Measurements from ENCODE around the gene RNU6-1. TPM values are rescaled to one million over a fixed set of nuclear protein-coding genes. Genes with fewer than 3 reads are reported as not detected.

The RNU6-1 gene
- total RNA-seq (2014; rRNA removed; shearing (Covaris generic)): not detected in 2 replicates
- not detected in 2 replicates for polyA plus RNA-seq (2014; cell fraction: nucleus; rRNA removed)

GRCh38 chr15:67839929-67840748 lies at the start of gene RNU6-1:
Gene RNU6-1, minus strand, starts transcription at chr15:67840045.
- peak; percentile 86 for DNase-seq (ENCODE audit: extremely low read depth, low read depth)

DNA sequence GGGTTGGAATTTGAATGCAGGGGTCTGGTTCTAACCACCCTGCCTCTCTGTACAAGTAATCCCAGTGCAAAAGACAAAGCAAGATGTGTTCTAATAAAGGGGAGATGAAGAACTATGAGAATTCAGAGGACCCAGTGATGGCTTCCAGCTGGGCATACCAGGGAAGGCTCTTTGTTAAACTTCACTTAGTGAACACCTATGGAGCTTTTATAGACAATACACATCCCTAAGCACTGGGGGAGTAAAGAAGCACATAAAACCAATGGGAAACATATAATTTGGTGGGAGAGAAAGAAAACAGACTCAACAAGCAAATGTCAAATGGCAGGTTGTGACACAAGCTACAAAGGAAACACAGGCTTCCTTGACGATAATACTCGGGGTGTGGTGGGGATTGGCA lies 47.9 kb upstream of the RNU6-1 start:
- DNase-seq (ENCODE audit: extremely low read depth, low read depth): no peak

- DNase-seq (ENCODE audit: extremely low read depth, low read depth): no peak
These were observed 46.0 kb upstream of the RNU6-1 start for GRCh38 chr15:67885861-67886260.

DNA sequence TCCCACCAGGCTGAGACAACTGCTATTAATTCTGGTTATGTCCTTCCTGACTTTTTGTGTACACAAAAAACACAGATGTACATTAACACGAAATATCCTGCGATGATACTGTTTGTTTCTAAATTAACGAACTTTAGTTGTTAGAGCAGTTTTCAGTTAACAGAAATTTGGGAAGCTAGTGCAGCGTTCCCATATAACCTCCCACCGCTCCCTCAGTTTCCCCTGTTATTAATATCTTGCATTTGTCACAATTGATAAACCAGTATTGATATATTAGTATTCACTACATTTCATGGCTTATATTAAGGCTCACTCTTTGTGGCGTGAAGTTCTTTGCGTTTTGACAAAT lies 45.3 kb upstream of the RNU6-1 start:
- no peak for DNase-seq (ENCODE audit: extremely low read depth, low read depth)

DNA sequence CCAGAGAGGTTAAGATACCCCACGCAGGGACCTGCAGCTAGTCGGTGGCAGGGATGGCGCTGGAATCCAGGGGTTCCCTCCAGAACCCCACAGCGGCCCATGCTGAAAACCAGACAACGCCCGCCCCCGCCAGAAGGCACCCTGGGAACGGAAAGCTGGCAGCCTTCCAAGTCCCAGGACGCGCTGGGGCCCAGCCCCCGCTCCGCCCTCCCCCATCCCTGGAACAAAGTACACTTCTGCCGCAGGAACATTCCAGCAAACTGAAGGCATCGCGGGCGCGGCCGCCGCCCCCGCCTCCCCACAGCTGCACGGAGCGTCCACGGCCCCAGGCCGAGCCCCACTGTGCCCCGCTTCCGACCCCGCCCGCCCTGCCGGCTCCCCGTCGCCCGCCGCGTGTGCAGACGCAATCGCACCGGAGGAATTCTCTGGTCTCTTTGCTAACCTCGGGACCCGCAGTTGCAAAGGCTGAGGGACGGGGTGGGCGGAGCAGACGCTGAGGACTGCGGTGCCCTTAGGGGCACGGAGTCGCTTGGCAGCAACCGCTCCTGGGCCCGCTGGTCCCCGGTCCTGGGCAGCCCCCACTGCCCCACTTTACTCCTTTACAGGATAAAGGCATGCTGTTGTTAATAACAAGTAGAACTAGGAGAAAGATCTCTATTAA lies 44.8 kb upstream of the RNU6-1 start:
- peak; percentile 61 for DNase-seq (ENCODE audit: extremely low read depth, low read depth)

DNA sequence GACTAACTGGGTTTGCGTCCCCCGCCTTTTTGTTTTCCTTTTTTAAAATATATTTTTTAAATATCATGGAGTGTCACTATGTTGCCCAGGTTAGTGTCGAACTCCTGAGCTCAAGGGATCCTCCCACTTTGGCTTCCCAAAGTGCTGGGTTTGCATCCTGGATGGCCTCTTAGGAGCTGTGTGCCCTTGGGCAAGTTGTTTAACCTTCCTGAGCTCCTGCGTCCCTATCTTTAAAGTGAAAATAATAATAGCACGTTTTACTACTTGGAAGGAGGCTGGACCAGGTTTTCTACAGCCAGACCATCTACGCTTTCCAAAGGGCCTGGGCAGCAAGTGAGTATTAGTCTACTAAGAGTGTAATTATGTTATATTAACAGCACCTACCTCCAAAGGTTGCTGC lies 44.2 kb upstream of the RNU6-1 start:
- DNase-seq (ENCODE audit: extremely low read depth, low read depth): no peak

DNA sequence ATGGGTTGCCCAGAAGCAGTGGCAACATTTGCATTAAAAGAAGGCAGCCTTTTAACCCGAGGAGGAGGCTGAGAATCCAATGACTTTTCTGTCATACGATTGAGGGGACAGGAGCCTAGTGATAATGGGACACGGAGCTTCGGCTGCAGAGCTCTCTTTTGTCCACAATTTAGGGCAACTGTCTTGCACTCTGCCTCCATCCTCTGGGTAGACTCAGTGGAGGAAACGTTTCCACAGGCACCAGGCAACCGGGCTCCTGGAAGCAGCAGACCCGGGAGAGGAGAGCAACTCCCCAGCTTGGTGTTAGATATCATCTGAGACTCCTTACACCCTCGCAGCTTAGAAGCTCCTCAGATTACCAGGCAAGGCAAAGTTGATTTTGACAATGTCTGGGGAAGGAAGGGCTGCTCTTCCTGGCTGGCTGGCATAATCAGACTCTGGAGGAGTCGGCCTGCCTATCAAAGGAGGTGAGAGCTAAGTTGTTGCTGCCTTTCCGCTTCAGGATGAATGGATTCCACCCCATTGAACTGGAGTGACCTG lies 43.5 kb upstream of the RNU6-1 start:
- no peak for DNase-seq (ENCODE audit: extremely low read depth, low read depth)

- DNase-seq (ENCODE audit: extremely low read depth, low read depth): peak; percentile 26
These were observed 42.8 kb upstream of the RNU6-1 start for GRCh38 chr15:67882487-67883233.

- no peak for DNase-seq (ENCODE audit: extremely low read depth, low read depth)
These were observed 40.9 kb upstream of the RNU6-1 start for GRCh38 chr15:67880651-67881182.

- DNase-seq (ENCODE audit: extremely low read depth, low read depth): no peak
These were observed 39.7 kb upstream of the RNU6-1 start for GRCh38 chr15:67879440-67880129.

DNA sequence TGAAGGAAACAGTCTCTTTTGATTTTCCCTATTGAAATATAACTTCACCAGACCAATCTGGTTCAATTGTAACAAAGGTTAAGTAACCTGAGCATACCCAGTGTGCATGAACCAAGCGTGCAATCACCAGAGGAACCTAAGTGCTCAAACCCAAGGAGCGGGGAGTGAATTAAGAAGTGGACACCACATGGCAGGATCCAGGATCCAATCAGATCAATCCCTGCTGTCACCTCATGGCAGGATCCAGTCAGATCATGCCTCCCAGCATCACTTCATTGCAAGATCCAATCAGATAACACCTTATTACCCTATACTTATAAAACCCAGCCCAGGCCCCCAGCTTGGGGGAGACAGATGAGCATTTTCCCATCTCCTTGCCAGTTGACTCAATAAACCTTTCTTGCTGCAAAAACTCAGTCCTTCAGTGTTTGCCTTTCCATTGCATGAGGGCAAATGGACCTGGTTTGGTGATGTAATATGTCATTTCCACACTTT lies 38.9 kb upstream of the RNU6-1 start:
- DNase-seq (ENCODE audit: extremely low read depth, low read depth): no peak

DNA sequence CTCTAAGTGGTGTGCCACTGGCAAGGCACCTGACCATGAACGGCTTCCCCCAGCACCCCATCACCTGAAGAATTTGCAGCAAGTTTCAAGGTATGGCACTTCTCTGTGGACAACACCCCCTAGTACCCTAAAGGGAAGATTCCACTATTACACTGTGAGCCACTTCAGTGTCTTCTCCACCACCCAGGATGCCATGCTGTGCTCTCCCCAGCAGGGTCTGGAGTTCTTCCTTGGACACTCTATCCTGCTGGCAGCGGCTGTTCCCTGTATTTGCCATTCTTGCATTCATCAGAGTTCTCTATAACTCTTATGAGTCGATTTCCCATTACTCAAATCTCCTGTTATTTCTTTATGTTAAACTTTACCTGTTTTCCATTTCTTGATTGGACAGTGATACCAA lies 33.9 kb upstream of the RNU6-1 start:
- no peak for DNase-seq (ENCODE audit: extremely low read depth, low read depth)

DNA sequence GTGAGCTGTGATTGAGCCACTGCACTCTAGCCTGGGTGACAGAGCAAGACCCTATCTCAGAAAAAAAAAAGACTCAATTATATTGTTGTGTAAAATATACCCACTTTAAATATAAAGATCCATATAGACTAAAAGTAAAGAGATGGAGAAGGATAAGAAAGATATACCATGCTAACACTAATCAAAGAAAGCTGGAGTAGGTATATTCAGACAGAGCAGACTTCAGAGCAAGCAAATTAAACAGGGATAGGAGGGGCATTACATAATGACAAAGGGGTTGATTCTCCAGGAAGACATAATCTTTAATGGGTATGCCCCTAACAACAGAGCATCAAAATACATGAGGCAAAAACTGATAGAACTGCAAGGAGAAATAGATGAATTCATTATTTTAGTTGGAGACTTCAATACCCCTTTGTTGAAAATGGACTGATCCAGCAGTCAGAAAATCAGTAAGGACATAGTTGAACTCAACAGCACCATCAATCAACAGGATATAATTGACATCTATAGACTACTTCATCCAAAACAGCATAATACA lies 31.1 kb upstream of the RNU6-1 start:
- no peak for DNase-seq (ENCODE audit: extremely low read depth, low read depth)

GRCh38 chr15:67869701-67870100 lies 29.9 kb upstream of the RNU6-1 start:
- DNase-seq (ENCODE audit: extremely low read depth, low read depth): no peak

DNA sequence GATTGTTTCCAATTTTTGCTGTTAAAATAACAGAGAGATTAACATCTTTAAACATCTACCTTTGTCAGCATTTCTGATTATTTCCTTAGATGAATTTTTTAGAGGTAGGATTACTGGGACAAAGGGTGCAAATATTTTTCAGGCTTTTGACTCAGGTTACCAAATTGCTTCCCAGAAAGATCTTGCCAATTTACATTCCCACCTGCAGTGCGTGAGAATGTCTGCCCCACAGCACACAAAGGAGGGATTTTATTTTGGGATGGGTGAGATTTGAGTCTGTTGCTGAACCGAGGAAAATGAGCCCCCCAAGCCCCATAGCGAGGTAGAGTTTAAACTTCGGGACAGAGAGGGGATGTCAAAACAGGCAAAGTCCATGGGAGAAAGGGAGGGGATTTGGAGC lies 25.9 kb upstream of the RNU6-1 start:
- no peak for DNase-seq (ENCODE audit: extremely low read depth, low read depth)

DNA sequence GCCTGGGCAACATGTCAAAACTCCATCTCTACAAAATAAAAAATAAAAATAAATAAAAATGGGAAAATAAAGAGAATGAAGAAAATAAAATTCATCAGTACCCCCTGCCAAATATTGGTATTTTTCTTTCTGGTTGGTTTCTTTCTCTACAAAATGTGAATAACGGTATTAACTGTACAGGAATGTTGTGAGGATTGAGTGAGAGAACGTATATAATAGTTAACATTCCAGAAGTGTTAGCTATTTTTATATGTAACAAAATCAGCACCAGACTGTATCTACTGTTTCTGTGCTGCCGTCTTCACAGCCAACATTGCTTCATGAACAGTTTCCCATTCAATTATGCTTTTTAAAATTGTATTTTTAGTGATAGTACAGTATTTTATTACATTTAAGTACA lies 25.5 kb upstream of the RNU6-1 start:
- no peak for DNase-seq (ENCODE audit: extremely low read depth, low read depth)

GRCh38 chr15:67863442-67863987 lies 23.7 kb upstream of the RNU6-1 start:
- DNase-seq (ENCODE audit: extremely low read depth, low read depth): peak; percentile 63

GRCh38 chr15:67862750-67863441 lies 23.1 kb upstream of the RNU6-1 start:
- no peak for DNase-seq (ENCODE audit: extremely low read depth, low read depth)

GRCh38 chr15:67861983-67862382 lies 22.1 kb upstream of the RNU6-1 start:
- no peak for DNase-seq (ENCODE audit: extremely low read depth, low read depth)

All from NCI-H460 (cell line).